Neural cell (in vitro differentiated cells): ENCODE measurements around the gene COL19A1.

Experiments used
- EP300 ChIP-seq: fragments of 450-650 bp; conservative IDR thresholded peaks from 2 replicates; pipeline ENCODE4 v1.6.1; 2014; ENCODE audit warnings: antibody characterized with exemption, mild to moderate bottlenecking, moderate library complexity; ENCODE audit not compliant: poor library complexity, severe bottlenecking
- EZH2 ChIP-seq: fragments of 200-600, 300-800 bp; shearing (Covaris generic), sonication (generic); IDR thresholded peaks from 2 replicates; pipeline ENCODE4 v1.6.1; 2014; ENCODE audit warnings: antibody characterized with exemption, low read length, borderline replicate concordance, mild to moderate bottlenecking; ENCODE audit not compliant: insufficient read depth, poor library complexity, severe bottlenecking
- POLR2AphosphoS5 ChIP-seq: IDR thresholded peaks from 2 replicates; pipeline ENCODE4 v1.6.1; 2012
- SMC3 ChIP-seq: fragments of 450-650 bp; conservative IDR thresholded peaks from 2 replicates; pipeline ENCODE4 v1.6.1; 2014; ENCODE audit warnings: antibody characterized with exemption, mild to moderate bottlenecking, moderate library complexity; ENCODE audit not compliant: poor library complexity
- TAF1 ChIP-seq: IDR thresholded peaks from 2 replicates; pipeline ENCODE4 v1.6.1; 2012; ENCODE audit warnings: low read depth
- TF ChIP-seq, protein P1 (sequence below): fragments of 450-650 bp; IDR thresholded peaks from 2 replicates; pipeline ENCODE4 v1.5.1; 2014; ENCODE audit warnings: antibody characterized with exemption, mild to moderate bottlenecking, moderate library complexity; ENCODE audit not compliant: poor library complexity, severe bottlenecking
- TF ChIP-seq, protein P2 (sequence below): IDR thresholded peaks from 2 replicates; pipeline ENCODE4 v1.6.1; 2012; ENCODE audit warnings: borderline replicate concordance

DNA sequence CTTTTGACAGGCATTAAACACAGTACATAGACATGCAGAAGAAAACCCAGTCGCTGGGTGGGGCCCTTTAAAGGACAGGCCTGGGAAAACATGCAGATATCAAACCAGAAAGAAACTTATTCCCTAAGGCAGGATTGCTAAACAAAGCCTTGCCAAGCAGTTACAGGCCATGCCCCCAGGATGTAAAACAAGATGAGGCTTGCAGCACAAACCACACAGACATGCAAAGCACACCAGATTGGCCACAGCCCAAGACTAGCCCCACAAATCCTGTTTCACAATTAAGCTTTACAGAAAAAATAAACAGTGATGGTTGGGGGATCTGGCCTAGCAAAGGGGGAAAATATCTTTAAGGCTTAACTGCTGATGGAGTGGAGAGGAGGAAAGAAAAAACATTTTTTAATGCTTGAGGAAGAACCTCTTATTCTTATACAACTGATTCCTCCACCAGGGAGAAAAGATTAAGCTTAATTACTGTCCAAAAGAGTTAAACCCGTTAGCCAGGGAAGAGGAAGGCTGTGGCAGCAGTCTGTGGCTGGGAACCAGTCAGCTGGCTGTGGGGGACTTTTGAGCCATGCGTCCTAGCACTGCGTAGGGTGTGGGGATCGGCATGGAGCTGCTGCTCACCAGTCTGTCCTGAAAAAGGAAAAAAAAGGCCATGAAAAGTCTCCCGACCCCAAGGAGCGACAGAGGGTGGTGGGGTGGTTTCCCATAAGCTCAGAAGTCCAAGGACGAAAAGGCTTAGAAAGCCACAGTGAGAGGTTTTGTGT lies 28.4 kb downstream of the COL19A1 start:
- TF ChIP-seq EP300 (no peak), SMC3 (no peak), EZH2 (no peak), POLR2AphosphoS5 (no peak), TAF1 (no peak)
- TF ChIP-seq, protein P1, sequence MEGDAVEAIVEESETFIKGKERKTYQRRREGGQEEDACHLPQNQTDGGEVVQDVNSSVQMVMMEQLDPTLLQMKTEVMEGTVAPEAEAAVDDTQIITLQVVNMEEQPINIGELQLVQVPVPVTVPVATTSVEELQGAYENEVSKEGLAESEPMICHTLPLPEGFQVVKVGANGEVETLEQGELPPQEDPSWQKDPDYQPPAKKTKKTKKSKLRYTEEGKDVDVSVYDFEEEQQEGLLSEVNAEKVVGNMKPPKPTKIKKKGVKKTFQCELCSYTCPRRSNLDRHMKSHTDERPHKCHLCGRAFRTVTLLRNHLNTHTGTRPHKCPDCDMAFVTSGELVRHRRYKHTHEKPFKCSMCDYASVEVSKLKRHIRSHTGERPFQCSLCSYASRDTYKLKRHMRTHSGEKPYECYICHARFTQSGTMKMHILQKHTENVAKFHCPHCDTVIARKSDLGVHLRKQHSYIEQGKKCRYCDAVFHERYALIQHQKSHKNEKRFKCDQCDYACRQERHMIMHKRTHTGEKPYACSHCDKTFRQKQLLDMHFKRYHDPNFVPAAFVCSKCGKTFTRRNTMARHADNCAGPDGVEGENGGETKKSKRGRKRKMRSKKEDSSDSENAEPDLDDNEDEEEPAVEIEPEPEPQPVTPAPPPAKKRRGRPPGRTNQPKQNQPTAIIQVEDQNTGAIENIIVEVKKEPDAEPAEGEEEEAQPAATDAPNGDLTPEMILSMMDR, result no peak
- TF ChIP-seq, protein P2, sequence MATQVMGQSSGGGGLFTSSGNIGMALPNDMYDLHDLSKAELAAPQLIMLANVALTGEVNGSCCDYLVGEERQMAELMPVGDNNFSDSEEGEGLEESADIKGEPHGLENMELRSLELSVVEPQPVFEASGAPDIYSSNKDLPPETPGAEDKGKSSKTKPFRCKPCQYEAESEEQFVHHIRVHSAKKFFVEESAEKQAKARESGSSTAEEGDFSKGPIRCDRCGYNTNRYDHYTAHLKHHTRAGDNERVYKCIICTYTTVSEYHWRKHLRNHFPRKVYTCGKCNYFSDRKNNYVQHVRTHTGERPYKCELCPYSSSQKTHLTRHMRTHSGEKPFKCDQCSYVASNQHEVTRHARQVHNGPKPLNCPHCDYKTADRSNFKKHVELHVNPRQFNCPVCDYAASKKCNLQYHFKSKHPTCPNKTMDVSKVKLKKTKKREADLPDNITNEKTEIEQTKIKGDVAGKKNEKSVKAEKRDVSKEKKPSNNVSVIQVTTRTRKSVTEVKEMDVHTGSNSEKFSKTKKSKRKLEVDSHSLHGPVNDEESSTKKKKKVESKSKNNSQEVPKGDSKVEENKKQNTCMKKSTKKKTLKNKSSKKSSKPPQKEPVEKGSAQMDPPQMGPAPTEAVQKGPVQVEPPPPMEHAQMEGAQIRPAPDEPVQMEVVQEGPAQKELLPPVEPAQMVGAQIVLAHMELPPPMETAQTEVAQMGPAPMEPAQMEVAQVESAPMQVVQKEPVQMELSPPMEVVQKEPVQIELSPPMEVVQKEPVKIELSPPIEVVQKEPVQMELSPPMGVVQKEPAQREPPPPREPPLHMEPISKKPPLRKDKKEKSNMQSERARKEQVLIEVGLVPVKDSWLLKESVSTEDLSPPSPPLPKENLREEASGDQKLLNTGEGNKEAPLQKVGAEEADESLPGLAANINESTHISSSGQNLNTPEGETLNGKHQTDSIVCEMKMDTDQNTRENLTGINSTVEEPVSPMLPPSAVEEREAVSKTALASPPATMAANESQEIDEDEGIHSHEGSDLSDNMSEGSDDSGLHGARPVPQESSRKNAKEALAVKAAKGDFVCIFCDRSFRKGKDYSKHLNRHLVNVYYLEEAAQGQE, result no peak
